GM12892 (cell line): ENCODE results near the gene CAMK1D.

Experiments
- POLR2A ChIP-seq: IDR thresholded peaks from 2 replicates; pipeline ENCODE4 v1.6.1; 2011; ENCODE audit warnings: low read depth, low read length, control low read depth
- POLR2AphosphoS5 ChIP-seq: IDR thresholded peaks from 2 replicates; pipeline ENCODE4 v1.6.1; 2011; ENCODE audit warnings: low read depth, low read length, control low read depth
- TAF1 ChIP-seq: IDR thresholded peaks from 2 replicates; pipeline ENCODE4 v1.6.1; 2011; ENCODE audit warnings: low read depth, mild to moderate bottlenecking, control low read depth, low read length, borderline replicate concordance

- TF ChIP-seq POLR2A (no peak), POLR2AphosphoS5 (no peak), TAF1 (no peak)
Measured at GRCh38 chr10:12409161-12409560, 59.8 kb downstream of the CAMK1D start.
